ENCODE results near the gene POLK. TPM values are rescaled to one million over a fixed set of nuclear protein-coding genes. Genes with fewer than 3 reads are reported as not detected.

The POLK gene
- total RNA-seq, 1 donor from 2014 or later: 33.5 TPM

DNA sequence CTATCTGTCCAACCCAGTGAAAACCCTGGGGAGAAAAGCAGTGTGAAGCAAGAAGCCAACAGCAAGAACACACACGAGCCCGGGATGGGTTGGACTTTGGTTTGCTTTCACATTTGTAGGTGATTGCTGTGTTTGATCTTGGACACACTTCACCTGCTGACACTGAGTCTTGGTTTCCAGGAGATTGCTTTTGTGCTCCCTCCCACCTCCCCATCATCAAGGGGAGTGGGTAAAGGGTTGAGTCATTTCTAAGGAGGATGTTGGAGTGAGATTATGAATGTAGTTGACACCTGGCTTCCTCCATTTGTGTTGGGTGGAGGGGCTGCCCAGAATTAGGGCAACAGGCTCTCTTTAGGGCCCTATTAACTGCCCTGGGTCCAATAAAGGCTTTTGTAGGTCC is 137.0 kb downstream of the POLK start:
- no peak for DNase-seq (ENCODE audit: low spot score)

Other genes starting within 250 kb of the POLK start
- gene HMGCR, start 174.7 kb upstream of the POLK start, total RNA-seq: 194 TPM
- gene CERT1, start 262 bp upstream of the POLK start, total RNA-seq: 59.9 TPM
- 0.43 TPM for gene ANKDD1B, start 99.6 kb downstream of the POLK start, total RNA-seq
- 8.4 TPM for gene POC5, start 205.5 kb downstream of the POLK start, total RNA-seq

Measured in mucosa of gallbladder (tissue), 1 donor.